T-cell (primary cell): ENCODE measurements around the gene MTNR1B. TPM values are rescaled to one million over a fixed set of nuclear protein-coding genes. Genes with fewer than 3 reads are reported as not detected.

Source experiments
- ATAC-seq, 4 experiments: fragments of 200-7000 bp in 3 of 4; fragments of 150-1000 bp in 1 of 4; cut with Tn5 transposase; replicated peaks in 1 of 4; 1 replicate in 3 of 4; 2 replicates in 1 of 4; pipeline ENCODE4 v1.10.0; 2021; ENCODE audit warnings: moderate library complexity in 3 of 4, mild to moderate bottlenecking in 2 of 4, moderate number of reproducible peaks in 1 of 4
- CTCF ChIA-PET, 2 donors: fragments of 300-600 bp; sonication (Branson Sonifier 250); formaldehyde crosslinking; loops; one replicate each; lab custom pipeline; 2022; ENCODE audit warnings: antibody characterized with exemption in 2 of 2; lab: Charles Lee
- POLR2A ChIA-PET, 2 donors: fragments of 300-600 bp; sonication (Branson Sonifier 250); formaldehyde crosslinking; loops; one replicate each; lab custom pipeline; 2022; ENCODE audit warnings: antibody characterized with exemption in 2 of 2; lab: Charles Lee
- DNase-seq, 35 experiments: peaks; one replicate each; pipeline versions ENCODE4 v3.0.0 to v3.0.0-alpha.2; 2013 to 2023
- H3K27ac ChIP-seq: one replicate; pipeline ENCODE4 v1.5.1; 2013; ENCODE audit warnings: low read length
- H3K27me3 ChIP-seq, 2 experiments: replicated peaks in 1 of 2; 1 replicate in 1 of 2; 2 replicates in 1 of 2; pipeline versions ENCODE4 v1.6.1 to v1.7.0; 2013; ENCODE audit warnings: low read length in 1 of 2, mixed read lengths in 1 of 2; ENCODE audit not compliant: control insufficient read depth in 2 of 2, insufficient read depth in 2 of 2; ENCODE audit errors: extremely low read depth in 1 of 2
- H3K36me3 ChIP-seq, 2 donors: 1 replicate in 1 of 2; 2 replicates in 1 of 2; pipeline versions ENCODE4 v1.6.1 to v1.7.0; 2013; ENCODE audit warnings: low read length in 1 of 2; ENCODE audit not compliant: control insufficient read depth in 2 of 2, insufficient read depth in 1 of 2; ENCODE audit errors: extremely low read depth in 1 of 2
- H3K4me1 ChIP-seq, 2 experiments: 1 replicate in 1 of 2; 2 replicates in 1 of 2; pipeline versions ENCODE4 v1.6.1 to v1.7.0; 2013; ENCODE audit warnings: low read length in 2 of 2, mixed read lengths in 1 of 2; ENCODE audit not compliant: insufficient read depth in 2 of 2, control insufficient read depth in 1 of 2; ENCODE audit errors: extremely low read depth in 1 of 2
- H3K4me3 ChIP-seq, 2 donors: 1 replicate in 1 of 2; 2 replicates in 1 of 2; pipeline versions ENCODE4 v1.5.1 to v1.7.0; 2013; ENCODE audit warnings: mild to moderate bottlenecking in 2 of 2, low read length in 1 of 2, moderate library complexity in 1 of 2; ENCODE audit not compliant: control insufficient read depth in 1 of 2; ENCODE audit errors: extremely low read depth in 1 of 2
- H3K9me3 ChIP-seq: 2 replicates; pipeline ENCODE4 v1.7.0; 2013
- H3K27ac Mint-ChIP-seq, 2 donors: one replicate each; pipeline ENCODE4 v1.8.0; 2020 to 2021; ENCODE audit warnings: mild to moderate bottlenecking in 2 of 2, mixed read lengths in 2 of 2
- H3K27me3 Mint-ChIP-seq, 2 donors: one replicate each; pipeline ENCODE4 v1.8.0; 2021 to 2022; ENCODE audit warnings: mixed read lengths in 2 of 2
- H3K36me3 Mint-ChIP-seq: one replicate; pipeline ENCODE4 v1.8.0; 2021; ENCODE audit warnings: mixed read lengths
- H3K4me1 Mint-ChIP-seq, 3 donors: one replicate each; pipeline ENCODE4 v1.8.0; 2020 to 2022; ENCODE audit warnings: mixed read lengths in 3 of 3, mild to moderate bottlenecking in 1 of 3
- H3K4me3 Mint-ChIP-seq, 3 donors: one replicate each; pipeline ENCODE4 v1.8.0; 2020 to 2022; ENCODE audit warnings: mild to moderate bottlenecking in 3 of 3, mixed read lengths in 3 of 3, moderate library complexity in 3 of 3
- H3K9me3 Mint-ChIP-seq, 3 donors: one replicate each; pipeline ENCODE4 v1.8.0; 2020 to 2022; ENCODE audit warnings: mixed read lengths in 3 of 3
- WGBS: methylation state at CpG from one replicate; pipeline ENCODE4 v1.1.5; 2013; ENCODE audit warnings: missing lambda C conversion rate; ENCODE audit not compliant: insufficient coverage; 5-methylcytosine and 5-hydroxymethylcytosine counted together
- total RNA-seq, 35 experiments: library from RNA in 6 of 35; stranded (reverse) in 6 of 35; fragments of 120-200 nt in 1 of 35; gene quantifications; one replicate each; pipeline versions ENCODE4 v1.2.1 to v1.2.4 and lab custom pipeline; 2013 to 2026

Gene MTNR1B
- total RNA-seq, 5 donors from 2014 or later (not counting 1 experiment from before 2014, with no cell fraction given) = not detected

DNA sequence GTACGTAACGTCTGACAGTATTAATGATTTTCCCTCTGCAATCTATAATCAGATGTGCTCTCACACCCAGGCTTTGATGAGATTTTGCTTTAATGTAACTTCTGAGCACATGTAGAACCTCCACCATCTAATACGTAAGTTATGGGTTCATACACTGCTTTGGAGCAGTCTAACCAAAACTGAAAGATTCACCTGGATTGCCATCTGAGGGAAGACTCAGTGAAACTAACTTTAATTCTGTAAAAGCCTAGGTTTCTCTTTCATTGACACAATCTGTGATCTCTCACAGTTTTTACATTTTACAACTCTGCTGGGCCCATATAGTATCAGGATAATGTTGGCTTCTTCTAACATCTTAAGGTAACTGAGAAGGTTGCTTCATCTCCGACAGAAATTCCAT lies 30.1 kb upstream of the MTNR1B start:
- WGBS = 80% methylated on average over 1 of the region's 4 CpGs
- no peak overlapping the region for H3K27ac ChIP-seq
- no peak overlapping the region for H3K4me3 ChIP-seq
- ATAC-seq = no peak
- no peaks in the 10 kb centered on the region for H3K36me3 ChIP-seq
- H3K27me3 ChIP-seq = no peaks in the 10 kb centered on the region
- no peaks in the 10 kb centered on the region for H3K4me1 ChIP-seq
- no peak for DNase-seq
- Mint-ChIP-seq H3K27ac (no peak overlapping the region), H3K4me3 (no peak overlapping the region), H3K27me3 (peaks cover 11 to 13% of the 10 kb centered on the region in 2 donors), H3K9me3 (no peaks in the 10 kb centered on the region), H3K36me3 (no peaks in the 10 kb centered on the region), H3K4me1 (no peaks in the 10 kb centered on the region)
- CTCF ChIA-PET = interaction anchor here in 1 of 2 donors (0.6 kb wide), 1 partner anchor 713 kb away, joined by 3 read pairs; no protein-coding TSS in a partner anchor
- POLR2A ChIA-PET = no interaction called here
- H3K9me3 ChIP-seq = no peaks in the 10 kb centered on the region

- Mint-ChIP-seq H3K27me3 (peaks cover 11 to 17% of the 10 kb centered on the region in 2 donors), H3K4me3 (no peak overlapping the region), H3K4me1 (no peaks in the 10 kb centered on the region), H3K27ac (no peak overlapping the region), H3K36me3 (no peaks in the 10 kb centered on the region), H3K9me3 (peaks cover 0 to 4% (median 3%) of the 10 kb centered on the region in 3 donors)
- DNase-seq (peak in 3 of 35 experiments; percentile 1 to 40 (median 3)), ATAC-seq (no peak)
- Histone ChIP-seq H3K4me1 (no peaks in the 10 kb centered on the region), H3K9me3 (no peaks in the 10 kb centered on the region), H3K27me3 (no peaks in the 10 kb centered on the region), H3K4me3 (no peak overlapping the region), H3K36me3 (no peaks in the 10 kb centered on the region), H3K27ac (no peak overlapping the region)
- WGBS = 50% methylated on average over 1 of the region's 12 CpGs
- ChIA-PET CTCF (interaction anchor here (0.6 to 1.1 kb wide), 5 partner anchors 11 to 1016 kb away, joined by 3 to 7 read pairs (median 3); no protein-coding TSS in a partner anchor), POLR2A (interaction anchor here in 1 of 2 donors (0.6 kb wide), 1 partner anchor 301 kb away, joined by 10 read pairs; no protein-coding TSS in a partner anchor)
These were observed 27.5 kb upstream of the MTNR1B start for GRCh38 chr11:92941676-92942571.

DNA sequence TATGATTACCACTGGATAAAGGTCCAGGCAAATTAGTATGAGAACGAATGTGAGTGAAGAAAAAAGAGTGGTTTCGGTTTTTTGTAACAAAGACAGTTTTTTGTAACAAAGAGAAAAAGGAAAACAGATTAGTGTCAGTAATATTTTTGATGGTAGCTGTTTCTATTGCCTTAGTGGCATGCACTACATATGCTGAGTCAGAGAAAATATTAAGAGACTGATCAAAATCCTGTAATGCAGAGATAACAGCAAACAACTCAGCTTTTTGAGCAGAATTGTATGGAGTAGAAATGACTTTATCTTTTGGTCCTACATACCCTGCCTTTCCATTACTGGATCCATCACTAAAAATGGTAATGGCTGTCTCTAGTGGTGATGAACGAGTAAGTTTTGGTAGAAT lies 22.7 kb upstream of the MTNR1B start:
- Histone ChIP-seq H3K4me3 (no peak overlapping the region), H3K27ac (no peak overlapping the region), H3K27me3 (peaks cover 0 to 2% of the 10 kb centered on the region in 2 experiments), H3K4me1 (no peaks in the 10 kb centered on the region), H3K36me3 (no peaks in the 10 kb centered on the region), H3K9me3 (no peaks in the 10 kb centered on the region)
- Mint-ChIP-seq H3K36me3 (no peaks in the 10 kb centered on the region), H3K27ac (no peak overlapping the region), H3K4me3 (no peak overlapping the region), H3K9me3 (peaks cover 12 to 18% (median 13%) of the 10 kb centered on the region in 3 donors), H3K27me3 (peaks cover 12 to 31% of the 10 kb centered on the region in 2 donors), H3K4me1 (no peaks in the 10 kb centered on the region)
- CTCF ChIA-PET = no interaction called here
- no peak for ATAC-seq
- POLR2A ChIA-PET = no interaction called here
- WGBS = 39% methylated on average over 2 of the region's 3 CpGs
- DNase-seq = no peak

- Histone ChIP-seq H3K9me3 (no peaks in the 10 kb centered on the region), H3K36me3 (no peaks in the 10 kb centered on the region), H3K4me1 (no peaks in the 10 kb centered on the region), H3K27ac (no peak overlapping the region), H3K27me3 (peaks cover 0 to 2% of the 10 kb centered on the region in 2 experiments), H3K4me3 (no peak overlapping the region)
- no peak overlapping the region for H3K4me3 Mint-ChIP-seq
- no peaks in the 10 kb centered on the region for H3K36me3 Mint-ChIP-seq
- POLR2A ChIA-PET = no interaction called here
- peaks cover 13 to 18% (median 14%) of the 10 kb centered on the region in 3 donors for H3K9me3 Mint-ChIP-seq
- DNase-seq = no peak
- peaks cover 4 to 23% of the 10 kb centered on the region in 2 donors for H3K27me3 Mint-ChIP-seq
- no peaks in the 10 kb centered on the region for H3K4me1 Mint-ChIP-seq
- no peak for ATAC-seq
- H3K27ac Mint-ChIP-seq = no peak overlapping the region
- WGBS = 100% methylated on average over 2 of the region's 5 CpGs
- CTCF ChIA-PET = no interaction called here
These were observed 21.3 kb upstream of the MTNR1B start for GRCh38 chr11:92948116-92948515.

DNA sequence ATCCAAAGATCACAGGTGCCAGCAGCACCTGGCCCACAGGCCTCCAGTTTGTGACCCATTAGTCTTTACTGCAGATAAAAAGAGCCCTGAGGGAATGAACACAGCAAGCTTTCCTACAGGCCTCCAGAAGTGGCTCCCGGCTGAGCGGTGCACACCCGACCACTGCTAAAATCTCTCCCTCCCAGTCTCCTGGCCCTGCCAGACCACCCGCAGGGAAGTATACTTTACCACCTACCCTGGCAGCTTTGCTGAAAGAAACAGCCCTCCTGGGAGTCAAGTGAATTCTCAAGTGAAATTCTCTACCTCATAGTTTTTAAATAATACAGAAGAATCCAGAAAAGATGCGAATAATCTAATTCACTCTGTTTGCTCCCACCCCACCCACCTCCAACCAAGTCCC lies 15.4 kb upstream of the MTNR1B start:
- POLR2A ChIA-PET = no interaction called here
- DNase-seq (no peak), ATAC-seq (no peak)
- Mint-ChIP-seq H3K27ac (no peak overlapping the region), H3K36me3 (no peaks in the 10 kb centered on the region), H3K4me3 (no peak overlapping the region), H3K9me3 (peaks cover 4 to 8% (median 4%) of the 10 kb centered on the region in 3 donors), H3K4me1 (no peaks in the 10 kb centered on the region), H3K27me3 (peaks cover 2 to 6% of the 10 kb centered on the region in 2 donors)
- H3K36me3 ChIP-seq = no peaks in the 10 kb centered on the region
- no peaks in the 10 kb centered on the region for H3K9me3 ChIP-seq
- no peak overlapping the region for H3K27ac ChIP-seq
- H3K27me3 ChIP-seq = no peaks in the 10 kb centered on the region
- H3K4me3 ChIP-seq = no peak overlapping the region
- CTCF ChIA-PET = no interaction called here
- WGBS = 91% methylated on average over 4 of the region's 5 CpGs
- no peaks in the 10 kb centered on the region for H3K4me1 ChIP-seq

DNA sequence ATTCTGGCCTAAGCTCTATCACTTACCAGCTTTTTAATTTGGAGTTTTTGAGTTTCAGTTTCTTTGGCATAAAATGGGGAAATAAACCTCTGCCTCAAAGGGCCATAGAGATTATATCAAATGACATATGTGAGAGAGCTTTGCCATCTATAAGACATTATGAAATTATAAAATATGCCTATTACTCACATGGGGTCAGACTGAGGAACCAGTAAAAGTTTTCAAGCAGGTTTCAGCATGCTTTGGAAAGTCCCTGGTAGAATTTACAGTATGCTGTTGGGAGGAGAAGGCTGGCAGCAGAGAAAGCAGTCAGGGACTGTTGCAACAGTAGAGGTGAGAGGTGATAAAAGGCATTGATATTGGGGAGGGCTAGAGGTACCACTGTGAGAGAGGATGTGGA lies 13.6 kb upstream of the MTNR1B start:
- H3K27ac Mint-ChIP-seq = no peak overlapping the region
- POLR2A ChIA-PET = no interaction called here
- Histone ChIP-seq H3K36me3 (no peaks in the 10 kb centered on the region), H3K4me3 (no peak overlapping the region), H3K27me3 (no peaks in the 10 kb centered on the region), H3K9me3 (no peaks in the 10 kb centered on the region), H3K27ac (no peak overlapping the region), H3K4me1 (no peaks in the 10 kb centered on the region)
- DNase-seq = no peak
- H3K27me3 Mint-ChIP-seq = peaks cover 2 to 6% of the 10 kb centered on the region in 2 donors
- ATAC-seq = no peak
- peaks cover 0 to 1% (median under 1%) of the 10 kb centered on the region in 3 donors for H3K9me3 Mint-ChIP-seq
- no peaks in the 10 kb centered on the region for H3K36me3 Mint-ChIP-seq
- H3K4me3 Mint-ChIP-seq = no peak overlapping the region
- CTCF ChIA-PET = no interaction called here
- H3K4me1 Mint-ChIP-seq = no peaks in the 10 kb centered on the region
